Prostate gland (tissue), 2 donors: ENCODE results near the gene CRYBB1. TPM values are rescaled to one million over a fixed set of nuclear protein-coding genes. Genes with fewer than 3 reads are reported as not detected.

Experiments
- DNase-seq: peaks from one replicate; pipeline ENCODE4 v3.0.0-alpha.2; 2019; ENCODE audit warnings: low spot score
- H3K27ac ChIP-seq, 2 donors: fragments of 200-600 bp; sonication (generic); 2 replicates each; pipeline ENCODE4 v1.5.1; 2017 to 2019
- H3K27me3 ChIP-seq: fragments of 200-600 bp; sonication (generic); replicated peaks from 2 replicates; pipeline ENCODE4 v1.5.1; 2019; ENCODE audit not compliant: insufficient read depth
- H3K36me3 ChIP-seq, 2 donors: fragments of 200-600 bp; sonication (generic); 1 replicate in 1 of 2; 2 replicates in 1 of 2; pipeline versions ENCODE4 v1.5.1 to v1.8.1; 2017 to 2019
- H3K4me1 ChIP-seq: fragments of 200-600 bp; sonication (generic); replicated peaks from 2 replicates; pipeline ENCODE4 v1.5.1; 2019
- H3K4me3 ChIP-seq, 2 donors: fragments of 200-600 bp; sonication (generic); 2 replicates each; pipeline ENCODE4 v1.5.1; 2017 to 2019
- H3K9me3 ChIP-seq: fragments of 200-600 bp; sonication (generic); 2 replicates; pipeline ENCODE4 v1.5.1; 2017
- POLR2A ChIP-seq: fragments of 450-650 bp; IDR thresholded peaks from one replicate; pipeline ENCODE4 v1.6.1; 2016; ENCODE audit warnings: antibody characterized with exemption, mild to moderate bottlenecking
- POLR2AphosphoS5 ChIP-seq: sonication (generic); formaldehyde crosslinking; IDR thresholded peaks from one replicate; pipeline ENCODE4 v1.6.1; 2017; ENCODE audit warnings: antibody characterized with exemption
- WGBS: methylation state at CpG from one replicate; pipeline ENCODE4 v1.1.5; 2018; 5-methylcytosine and 5-hydroxymethylcytosine counted together
- intact Hi-C: fragments of 100-400 bp; cut with DNase I; formaldehyde crosslinking; loops from one replicate; pipeline ENCODE4 v1.14.2; 2022
- total RNA-seq, 2 donors: library from RNA; depleted of rRNA; stranded (reverse); fragments of >200 nt; gene quantifications; one replicate each; pipeline ENCODE4 v1.1.0, GENCODE V29; 2016
- TF ChIP-seq, protein P1 (sequence below), 4 experiments: fragments of 200-600 bp in 2 of 4; fragments of 450-650 bp in 2 of 4; sonication (generic) in 2 of 4; IDR thresholded peaks; 1 replicate in 3 of 4; 2 replicates in 1 of 4; pipeline ENCODE4 v1.5.1; 2016 to 2019; ENCODE audit warnings: antibody characterized with exemption in 4 of 4, mild to moderate bottlenecking in 2 of 4, moderate library complexity in 2 of 4

The CRYBB1 gene
- total RNA-seq, 2 donors from 2014 or later = 0.36 TPM; not detected in 1

DNA sequence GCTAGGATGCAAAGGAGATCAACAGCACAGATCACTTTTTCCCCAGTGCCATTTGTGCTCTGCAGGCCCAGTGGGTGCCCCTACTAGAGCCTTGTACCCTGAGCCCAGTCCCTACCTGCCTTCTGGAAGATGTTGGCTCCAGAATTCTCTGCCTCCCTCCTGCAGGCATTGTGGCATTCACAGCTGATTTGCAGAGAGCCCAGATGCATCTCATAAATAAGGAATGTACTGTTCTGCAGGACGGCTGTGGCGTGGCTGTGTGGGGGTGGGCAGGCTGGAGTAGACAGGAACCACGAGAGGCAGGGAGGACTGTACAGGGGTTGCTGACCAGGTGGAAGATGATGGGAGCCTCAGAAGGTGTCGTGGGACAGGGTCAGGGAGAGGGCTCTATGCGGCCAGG, 28.3 kb upstream of the CRYBB1 start:
- TF ChIP-seq POLR2AphosphoS5 (no peak), POLR2A (no peak)
- TF ChIP-seq, protein P1, sequence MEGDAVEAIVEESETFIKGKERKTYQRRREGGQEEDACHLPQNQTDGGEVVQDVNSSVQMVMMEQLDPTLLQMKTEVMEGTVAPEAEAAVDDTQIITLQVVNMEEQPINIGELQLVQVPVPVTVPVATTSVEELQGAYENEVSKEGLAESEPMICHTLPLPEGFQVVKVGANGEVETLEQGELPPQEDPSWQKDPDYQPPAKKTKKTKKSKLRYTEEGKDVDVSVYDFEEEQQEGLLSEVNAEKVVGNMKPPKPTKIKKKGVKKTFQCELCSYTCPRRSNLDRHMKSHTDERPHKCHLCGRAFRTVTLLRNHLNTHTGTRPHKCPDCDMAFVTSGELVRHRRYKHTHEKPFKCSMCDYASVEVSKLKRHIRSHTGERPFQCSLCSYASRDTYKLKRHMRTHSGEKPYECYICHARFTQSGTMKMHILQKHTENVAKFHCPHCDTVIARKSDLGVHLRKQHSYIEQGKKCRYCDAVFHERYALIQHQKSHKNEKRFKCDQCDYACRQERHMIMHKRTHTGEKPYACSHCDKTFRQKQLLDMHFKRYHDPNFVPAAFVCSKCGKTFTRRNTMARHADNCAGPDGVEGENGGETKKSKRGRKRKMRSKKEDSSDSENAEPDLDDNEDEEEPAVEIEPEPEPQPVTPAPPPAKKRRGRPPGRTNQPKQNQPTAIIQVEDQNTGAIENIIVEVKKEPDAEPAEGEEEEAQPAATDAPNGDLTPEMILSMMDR (IDR thresholded peaks at IDR 0.05) = no peak
- intact Hi-C loops = no loop called here
- WGBS = 36% methylated on average over 5 of the region's 5 CpGs
- no peaks in the 10 kb centered on the region for H3K9me3 ChIP-seq
- no peaks in the 10 kb centered on the region for H3K27me3 ChIP-seq
- DNase-seq = no peak
- H3K4me1 ChIP-seq = no peaks in the 10 kb centered on the region
- no peaks in the 10 kb centered on the region for H3K36me3 ChIP-seq
- no peak overlapping the region for H3K27ac ChIP-seq
- no peak overlapping the region for H3K4me3 ChIP-seq

DNA sequence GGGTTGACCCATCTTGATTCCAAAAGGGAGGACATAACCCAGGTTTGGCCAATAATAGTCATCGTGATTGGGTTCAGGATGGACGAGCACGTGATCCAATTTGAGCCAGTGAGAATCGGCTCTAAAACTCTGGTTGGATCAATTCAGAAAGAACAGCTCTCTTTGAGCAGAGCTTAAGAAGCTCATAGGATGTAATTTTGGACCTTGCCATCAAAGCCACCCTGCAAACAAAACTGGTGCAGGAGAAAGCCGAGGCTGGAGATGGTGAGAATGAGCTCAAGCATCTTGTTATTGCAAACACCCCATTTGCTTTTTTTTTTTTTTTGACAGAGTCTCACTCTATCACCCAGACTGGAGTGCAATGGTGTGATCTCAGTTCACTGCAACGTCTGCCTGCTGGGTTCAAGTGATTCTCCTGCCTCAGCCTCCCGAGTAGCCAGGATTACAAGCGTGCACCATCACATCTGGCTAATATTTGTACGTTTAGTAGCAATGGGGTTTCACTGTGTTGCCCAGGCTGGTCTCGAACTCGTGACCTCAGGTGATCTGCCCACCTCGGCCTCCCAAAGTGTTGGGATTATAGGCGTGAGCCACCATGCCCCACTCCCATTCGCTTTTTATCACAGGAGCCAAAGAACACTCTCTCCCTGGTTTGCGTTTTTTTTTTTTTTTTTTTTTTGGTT, 25.7 kb upstream of the CRYBB1 start:
- DNase-seq = no peak
- no peaks in the 10 kb centered on the region for H3K36me3 ChIP-seq
- 82% methylated on average over 15 of the region's 15 CpGs for WGBS
- no peaks in the 10 kb centered on the region for H3K27me3 ChIP-seq
- no peak overlapping the region for H3K27ac ChIP-seq
- no peaks in the 10 kb centered on the region for H3K9me3 ChIP-seq
- no peak overlapping the region for H3K4me3 ChIP-seq
- TF ChIP-seq, protein P1 (IDR thresholded peaks at IDR 0.05) = no peak
- TF ChIP-seq POLR2A = no peak
- no peak for TF ChIP-seq POLR2AphosphoS5
- intact Hi-C loops = no loop called here
- no peaks in the 10 kb centered on the region for H3K4me1 ChIP-seq

DNA sequence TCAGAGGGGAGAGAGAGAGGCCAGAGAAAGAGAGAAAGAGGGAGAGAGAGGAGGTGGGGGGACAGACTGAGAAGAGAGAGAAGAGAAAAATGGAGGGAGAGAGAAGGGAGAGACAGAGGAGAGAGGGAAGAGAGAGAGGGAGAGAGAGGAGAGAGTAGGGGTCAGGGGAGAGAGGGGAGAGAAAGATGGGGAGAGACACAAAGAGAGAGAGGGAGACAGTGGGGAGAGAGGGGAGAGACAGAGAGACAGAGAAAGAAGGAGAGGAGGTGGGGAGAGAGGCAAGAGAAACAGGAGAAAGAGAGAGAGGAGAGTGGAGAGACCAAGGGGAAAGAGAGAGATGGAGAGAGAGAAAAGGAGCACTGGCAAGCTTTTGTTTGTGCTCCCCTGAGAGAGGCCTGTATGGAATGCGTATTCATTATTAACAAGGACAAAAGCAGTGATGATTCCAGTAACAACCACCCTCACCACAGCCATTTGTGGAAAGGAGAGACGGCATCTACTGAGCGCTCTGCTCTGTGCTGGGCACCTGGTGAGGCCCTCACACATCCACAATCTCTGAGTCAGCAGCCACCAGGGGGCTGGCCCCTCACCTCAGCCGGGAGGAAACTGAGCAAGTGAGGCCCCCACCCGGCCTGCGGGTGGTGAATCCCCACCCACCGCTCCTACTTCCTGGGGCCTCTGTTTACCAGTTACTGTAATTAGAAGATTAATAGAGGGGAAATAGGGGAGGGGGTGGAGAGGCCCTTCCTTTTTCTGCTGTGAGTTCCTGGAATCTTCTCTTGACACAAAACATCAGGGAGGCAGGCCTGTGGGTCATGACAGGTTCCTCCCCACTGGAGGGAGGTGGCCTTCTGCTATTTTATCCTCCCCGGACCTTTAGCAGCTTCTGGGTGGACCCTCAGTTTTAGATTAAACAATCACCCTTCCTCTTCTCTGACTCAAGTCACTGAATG, 24.9 kb upstream of the CRYBB1 start:
- no peak for DNase-seq
- Histone ChIP-seq H3K9me3 (no peaks in the 10 kb centered on the region), H3K27ac (no peak overlapping the region), H3K27me3 (no peaks in the 10 kb centered on the region), H3K36me3 (no peaks in the 10 kb centered on the region), H3K4me3 (no peak overlapping the region), H3K4me1 (no peaks in the 10 kb centered on the region)
- intact Hi-C loops = no loop called here
- TF ChIP-seq POLR2AphosphoS5 (no peak), POLR2A (no peak)
- TF ChIP-seq, protein P1 (IDR thresholded peaks at IDR 0.05) = no peak
- WGBS = 51% methylated on average over 8 of the region's 8 CpGs

DNA sequence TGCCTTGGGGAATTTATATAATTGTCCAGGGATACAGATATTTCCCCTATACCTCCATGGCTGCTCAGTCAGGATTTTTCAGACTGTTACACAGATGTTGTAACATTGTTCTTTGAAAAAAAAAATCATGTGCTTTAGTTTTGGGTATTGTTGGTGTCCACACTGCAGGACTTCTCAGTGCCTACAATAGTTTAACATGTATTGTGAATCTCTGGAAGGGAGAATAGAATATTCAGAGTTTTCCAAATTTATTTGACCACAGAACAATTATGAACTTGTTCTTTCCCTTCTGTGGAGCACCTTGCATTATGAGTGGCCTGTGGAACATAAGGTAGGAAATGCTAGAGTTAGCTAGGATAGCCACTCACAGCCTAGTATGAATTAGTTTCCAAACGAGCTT, 18.5 kb upstream of the CRYBB1 start:
- Histone ChIP-seq H3K27me3 (no peaks in the 10 kb centered on the region), H3K4me1 (no peaks in the 10 kb centered on the region), H3K27ac (no peak overlapping the region), H3K36me3 (no peaks in the 10 kb centered on the region), H3K9me3 (no peaks in the 10 kb centered on the region), H3K4me3 (no peak overlapping the region)
- DNase-seq = no peak
- 60% methylated on average over 1 of the region's 1 CpG for WGBS
- no peak for TF ChIP-seq POLR2A
- TF ChIP-seq, protein P1 (IDR thresholded peaks at IDR 0.05) = no peak
- TF ChIP-seq POLR2AphosphoS5 = no peak
- intact Hi-C loops = loop anchor here (5.0 kb wide), 1 partner anchor 264 kb away; no protein-coding TSS in a partner anchor
